Measurements from ENCODE around the gene TMCO4.

TMCO4 gene

DNA sequence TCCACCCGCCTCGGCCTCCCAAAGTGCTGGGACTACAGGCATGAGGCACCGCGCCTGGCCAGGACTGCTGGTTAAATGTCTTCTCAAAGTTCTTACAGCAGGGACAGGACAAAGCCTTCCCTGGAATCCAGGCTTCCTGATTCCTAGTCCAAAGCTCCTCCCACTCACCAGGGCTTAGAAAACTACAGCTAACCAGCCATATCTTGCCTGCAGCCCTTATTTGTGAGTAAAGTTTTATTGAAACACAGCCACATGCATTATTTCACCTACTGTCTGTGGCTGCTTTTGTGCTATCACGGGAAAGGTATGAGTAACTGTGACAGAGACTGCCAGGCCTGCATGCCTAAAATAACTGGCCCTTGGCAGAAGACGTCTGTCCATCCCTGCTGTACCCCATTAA is 24.4 kb downstream of the TMCO4 start:
- DNase-seq (ENCODE audit: low spot score) = no peak

DNA sequence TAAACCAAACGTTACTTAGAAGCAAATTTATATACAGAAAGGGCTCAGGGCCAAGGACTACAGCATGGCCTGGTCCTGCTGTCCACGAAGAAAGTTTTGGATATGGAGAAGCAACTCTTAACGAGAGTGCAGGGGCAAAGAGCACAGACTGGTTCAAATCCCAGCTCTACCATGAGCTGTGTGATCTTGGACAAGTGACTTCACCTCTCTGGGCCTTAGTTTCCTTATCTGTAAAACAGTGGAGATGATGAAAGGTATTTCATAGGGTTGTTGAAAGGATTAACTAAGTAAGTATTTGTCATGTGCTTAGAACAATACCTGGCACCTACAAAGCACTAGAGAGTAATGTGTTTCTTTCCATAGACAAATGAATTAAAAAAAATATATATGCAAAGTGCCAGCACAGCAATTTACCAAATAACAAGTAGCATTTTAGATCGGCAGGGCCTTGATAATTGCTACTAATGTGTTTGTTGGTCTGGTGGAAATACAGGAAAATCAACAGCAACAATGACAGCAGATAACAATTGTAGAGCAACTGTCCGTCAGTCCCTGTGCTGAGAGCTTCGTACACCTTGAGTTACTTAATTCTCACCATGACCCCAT is 25.4 kb downstream of the TMCO4 start:
- no peak for DNase-seq (ENCODE audit: low spot score)

DNA sequence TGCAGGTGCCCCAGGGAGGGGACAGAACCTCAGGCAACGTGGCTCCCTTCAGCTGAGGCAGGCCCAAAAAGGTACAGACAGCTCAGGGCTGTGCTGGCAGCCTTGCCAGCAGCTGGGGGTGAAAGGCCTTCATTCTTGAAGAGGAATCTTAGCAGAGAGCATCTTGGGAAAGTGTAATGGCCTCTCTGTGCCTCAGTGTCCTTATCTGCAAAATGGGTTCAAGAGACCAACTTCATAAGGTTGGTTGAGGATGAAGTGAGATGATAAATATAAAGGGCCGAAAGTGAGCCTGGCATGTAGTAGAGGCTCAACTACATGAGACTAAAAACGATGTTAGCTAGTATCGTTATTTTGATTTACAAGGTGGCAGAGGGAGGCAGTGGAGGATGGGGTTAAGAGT is 26.2 kb downstream of the TMCO4 start:
- DNase-seq (ENCODE audit: low spot score) = no peak

GRCh38 chr1:19772053-19772452 is 27.7 kb downstream of the TMCO4 start:
- DNase-seq (ENCODE audit: low spot score) = no peak

DNA sequence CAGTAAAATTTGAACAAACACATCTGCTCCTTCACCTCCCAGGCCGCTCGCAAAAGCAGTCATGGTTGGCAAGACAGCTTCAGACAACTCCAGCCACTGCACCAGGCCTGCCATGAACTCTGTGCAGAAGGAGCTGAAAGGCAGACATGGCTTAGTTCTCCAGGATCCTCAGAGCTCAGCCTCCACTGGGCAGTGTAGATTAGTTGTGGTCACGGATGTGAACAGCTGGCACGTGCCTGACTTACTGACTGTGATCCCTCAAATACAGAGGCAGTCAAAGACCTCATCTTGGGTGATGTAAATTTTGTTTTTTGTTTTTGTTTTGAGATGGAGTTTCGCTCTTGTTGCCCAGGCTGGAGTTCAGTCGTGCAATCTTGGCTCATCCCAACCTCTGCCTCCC is 28.4 kb downstream of the TMCO4 start:
- no peak for DNase-seq (ENCODE audit: low spot score)

- no peak for DNase-seq (ENCODE audit: low spot score)
Measured at GRCh38 chr1:19770436-19771190, 29.1 kb downstream of the TMCO4 start.

DNA sequence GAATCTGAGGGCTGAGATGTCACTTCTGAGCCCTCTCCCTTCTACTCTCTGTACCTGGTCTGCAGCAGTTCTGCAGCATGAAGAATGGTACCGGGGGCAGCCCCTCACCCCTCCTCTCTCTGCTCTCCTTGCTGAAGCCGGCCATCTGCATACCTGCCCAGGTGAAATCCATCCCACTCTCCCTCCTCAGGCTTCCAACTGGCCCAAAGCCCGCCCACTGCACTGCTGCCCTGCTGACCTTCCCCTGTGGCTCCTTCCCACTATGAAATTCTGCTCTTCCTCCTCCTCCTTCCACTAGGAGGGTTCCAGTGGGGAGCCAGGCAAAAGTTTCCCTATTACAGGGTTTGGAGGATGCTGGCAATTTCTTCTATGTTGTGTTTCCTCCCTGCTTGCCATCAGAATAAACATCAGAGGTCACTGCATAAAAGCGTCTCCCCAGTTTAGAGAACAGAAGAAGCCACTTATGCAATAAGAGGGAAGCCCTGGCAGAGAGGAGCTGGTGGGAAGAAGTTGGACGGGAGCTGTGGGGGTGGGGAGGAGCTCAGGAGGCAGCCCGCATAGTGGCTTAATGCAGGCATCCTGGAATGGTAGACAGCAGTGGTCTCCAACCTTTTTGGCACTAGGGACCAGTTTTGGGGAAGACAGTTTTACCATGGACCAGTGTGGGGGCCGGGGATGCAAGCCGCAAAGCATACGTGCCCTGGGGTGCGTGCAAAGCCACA is 30.3 kb downstream of the TMCO4 start:
- DNase-seq (ENCODE audit: low spot score) = no peak

DNA sequence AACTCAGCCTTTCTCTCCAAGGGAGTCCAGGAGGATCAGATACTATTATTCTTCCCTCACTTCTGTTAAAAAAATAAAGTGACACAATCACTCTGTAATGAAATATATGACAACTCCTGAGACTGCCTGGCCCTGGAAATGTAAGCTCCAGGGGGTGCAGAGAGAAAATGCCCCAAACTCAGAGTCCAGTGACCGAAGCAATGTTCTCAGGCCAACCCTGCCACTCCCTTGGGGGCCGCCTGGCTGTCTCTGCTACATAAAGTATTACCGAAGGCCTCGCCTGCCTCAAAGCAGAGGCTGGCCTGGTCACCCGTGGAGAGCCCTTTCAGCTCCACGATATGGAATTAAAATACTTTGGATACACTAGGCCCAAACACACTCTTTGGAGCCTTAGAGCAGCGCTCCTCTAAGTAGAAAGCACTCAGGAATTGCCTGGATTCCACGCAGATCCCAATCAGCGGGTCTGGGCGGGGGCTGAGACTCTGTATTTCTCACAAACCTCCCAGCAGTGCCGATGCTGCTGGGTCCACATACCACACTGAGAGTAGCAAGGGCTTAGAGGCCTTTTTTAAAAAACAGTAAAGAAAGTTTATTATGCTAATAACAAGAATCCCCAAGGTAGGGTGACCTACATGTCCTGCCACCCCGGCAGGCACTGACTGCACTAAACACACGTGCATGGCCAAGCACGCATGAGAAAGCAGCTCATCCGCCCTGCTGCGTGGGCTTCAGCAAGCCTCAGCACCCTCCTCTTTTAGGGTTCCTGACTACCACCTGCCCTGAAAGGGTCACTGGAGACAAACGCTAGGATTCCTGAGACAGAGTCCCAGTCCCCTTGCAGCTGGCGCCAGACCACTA is 31.1 kb downstream of the TMCO4 start:
- DNase-seq (ENCODE audit: low spot score) = no peak

DNA sequence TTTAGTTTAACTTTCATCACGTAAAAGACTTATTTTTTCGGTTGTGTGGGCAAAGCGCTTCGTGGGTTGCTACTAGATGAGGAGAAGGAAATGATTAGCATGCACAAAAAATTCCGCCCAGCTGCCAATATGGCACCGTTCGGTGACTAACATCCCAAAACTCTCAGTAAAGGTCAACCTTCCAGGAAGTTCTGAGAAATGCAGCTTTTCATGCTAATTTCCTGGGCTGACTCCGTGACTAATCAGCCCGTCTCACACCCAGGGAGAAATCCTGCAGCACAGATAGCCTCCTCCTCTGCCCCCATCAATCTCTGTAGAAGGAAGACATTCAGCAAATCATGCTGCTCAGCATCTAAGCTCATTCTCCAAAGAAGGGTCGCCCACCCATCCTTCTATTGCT is 34.1 kb downstream of the TMCO4 start:
- peak; percentile 97 for DNase-seq (ENCODE audit: low spot score)

- DNase-seq (ENCODE audit: low spot score) = no peak
Measured at GRCh38 chr1:19764848-19765247, 34.9 kb downstream of the TMCO4 start.

GRCh38 chr1:19762175-19762779 is 37.4 kb downstream of the TMCO4 start:
- DNase-seq (ENCODE audit: low spot score) = peak; percentile 59

DNA sequence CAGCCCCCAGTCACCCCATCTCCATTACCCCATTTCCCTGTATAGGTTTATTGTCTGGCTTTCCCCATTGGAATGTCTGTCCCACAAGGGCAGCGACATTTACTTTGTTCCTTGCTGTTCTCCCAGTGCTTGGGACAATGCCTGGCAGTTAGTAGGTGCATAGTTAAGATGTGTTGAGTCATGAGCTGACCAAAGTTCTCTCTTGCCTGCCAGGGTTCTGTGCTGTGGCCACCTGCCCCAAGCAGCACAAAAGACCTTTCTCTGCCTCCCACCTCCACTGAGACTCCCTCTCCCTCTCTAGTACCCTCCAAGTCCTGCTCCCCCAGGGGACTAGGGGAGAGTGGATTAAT is 40.0 kb downstream of the TMCO4 start:
- peak; percentile 26 for DNase-seq (ENCODE audit: low spot score)

GRCh38 chr1:19758227-19758830 is 41.4 kb downstream of the TMCO4 start:
- DNase-seq (ENCODE audit: low spot score) = peak; percentile 95

GRCh38 chr1:19757641-19758040 is 42.1 kb downstream of the TMCO4 start:
- DNase-seq (ENCODE audit: low spot score) = no peak

DNA sequence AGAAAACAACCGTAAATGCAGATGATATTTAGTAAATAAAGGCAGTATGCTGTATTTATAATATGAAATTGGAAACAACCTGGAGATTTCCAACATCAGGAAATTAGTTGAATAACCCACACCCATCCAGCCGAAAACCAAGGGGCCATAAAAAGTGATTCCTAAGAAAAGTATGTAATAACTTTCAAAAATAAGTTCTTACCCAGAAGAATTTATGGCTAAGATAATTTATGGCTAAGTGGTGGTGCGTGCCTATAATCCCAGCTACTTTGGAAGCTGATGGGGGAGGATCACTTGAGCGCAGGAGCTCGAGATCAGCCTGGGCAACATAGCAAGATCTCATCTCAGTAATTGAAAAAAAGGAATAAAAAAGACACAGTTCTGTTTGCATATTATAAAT is 43.2 kb downstream of the TMCO4 start:
- peak; percentile 22 for DNase-seq (ENCODE audit: low spot score)

GRCh38 chr1:19754482-19754881 is 45.2 kb downstream of the TMCO4 start:
- no peak for DNase-seq (ENCODE audit: low spot score)

- no peak for DNase-seq (ENCODE audit: low spot score)
Measured at GRCh38 chr1:19752083-19752696, 47.5 kb downstream of the TMCO4 start.

DNA sequence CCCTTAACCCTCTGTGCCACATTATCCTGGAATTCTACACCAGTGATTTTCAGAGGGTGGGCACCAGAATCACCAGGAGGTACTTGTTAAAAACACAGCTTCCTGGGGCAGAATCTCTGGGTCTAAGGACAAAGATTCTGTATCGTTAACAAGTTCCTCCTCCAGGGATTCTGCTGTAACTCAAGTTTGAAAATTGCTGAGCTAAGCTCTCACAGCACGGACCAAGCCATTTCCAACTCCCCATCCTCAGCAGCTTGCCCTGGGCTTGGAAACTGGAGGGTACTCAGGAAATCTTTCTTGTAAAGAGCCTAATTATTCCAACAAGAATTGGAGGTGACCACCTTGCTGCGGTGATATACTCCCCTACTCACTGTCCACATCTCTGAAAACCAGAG is 48.8 kb downstream of the TMCO4 start:
- DNase-seq (ENCODE audit: low spot score) = no peak

- peak; percentile 77 for DNase-seq (ENCODE audit: low spot score)
Measured at GRCh38 chr1:19750101-19750881, 49.4 kb downstream of the TMCO4 start.

- DNase-seq (ENCODE audit: low spot score) = no peak
Measured at GRCh38 chr1:19749685-19750084, 50.0 kb downstream of the TMCO4 start.

Measured in AG08395 (cell line).